Heart right ventricle (tissue), 16 donors: ENCODE data around the gene PAN3. TPM values are rescaled to one million over a fixed set of nuclear protein-coding genes. Genes with fewer than 3 reads are reported as not detected.

Experiments used
- ATAC-seq, 8 donors: fragments of 200-7000 bp; cut with Tn5 transposase; one replicate each; pipeline ENCODE4 v1.9.1; 2020; ENCODE audit warnings: mild to moderate bottlenecking in 8 of 8, moderate library complexity in 8 of 8, moderate number of reproducible peaks in 1 of 8
- DNase-seq, 2 donors: peaks; one replicate each; pipeline ENCODE4 v3.0.0-alpha.2; 2020
- H3K27ac ChIP-seq, 10 donors: fragments of 200-600 bp; sonication (generic) in 2 of 10; one replicate each; pipeline versions ENCODE4 v1.5.0 to v1.8.0; 2020 to 2022; ENCODE audit warnings: mild to moderate bottlenecking in 3 of 10
- H3K27me3 ChIP-seq, 7 donors: fragments of 200-600 bp; one replicate each; pipeline ENCODE4 v1.8.0; 2021 to 2022; ENCODE audit warnings: mild to moderate bottlenecking in 2 of 7
- H3K36me3 ChIP-seq, 9 donors: fragments of 200-600 bp; sonication (generic) in 1 of 9; one replicate each; pipeline versions ENCODE4 v1.5.0 to v1.8.0; 2020 to 2022; ENCODE audit warnings: mild to moderate bottlenecking in 2 of 9
- H3K4me1 ChIP-seq, 9 donors: fragments of 200-600 bp; sonication (generic) in 1 of 9; one replicate each; pipeline versions ENCODE4 v1.5.0 to v1.8.0; 2020 to 2022; ENCODE audit warnings: mild to moderate bottlenecking in 4 of 9
- H3K4me3 ChIP-seq, 10 donors: fragments of 200-600 bp; sonication (generic) in 2 of 10; one replicate each; pipeline versions ENCODE4 v1.5.0 to v1.8.0; 2020 to 2022; ENCODE audit warnings: mild to moderate bottlenecking in 7 of 10, moderate library complexity in 2 of 10
- H3K9me3 ChIP-seq, 11 donors: fragments of 200-600 bp in 10 of 11; sonication (generic) in 2 of 11; one replicate each; pipeline versions ENCODE4 v1.5.0 to v1.8.0; 2013 to 2022; ENCODE audit warnings: mild to moderate bottlenecking in 2 of 11, control low read depth in 1 of 11, moderate library complexity in 1 of 11
- CTCF ChIP-seq, 9 donors: fragments of 200-600 bp; sonication (generic) in 2 of 9; IDR thresholded peaks; one replicate each; pipeline versions ENCODE4 v1.5.0 to v1.8.0; 2021 to 2022; ENCODE audit warnings: antibody characterized with exemption in 9 of 9, mild to moderate bottlenecking in 5 of 9, moderate library complexity in 1 of 9
- WGBS, 2 donors: extraction: QIAGEN DNeasy Blood & Tissue Kit; methylation state at CpG; one replicate each; pipeline ENCODE4 v1.1.7; 2013; ENCODE audit warnings: inconsistent platforms in 1 of 2; 5-methylcytosine and 5-hydroxymethylcytosine counted together
- intact Hi-C, 10 donors: fragments of 100-400 bp; cut with DNase I; formaldehyde crosslinking; loops; one replicate each; pipeline versions ENCODE4 v1.11.1 to v1.14.2; 2022
- polyA plus RNA-seq, 2 donors: library from polyadenylated mRNA; stranded (reverse); fragments of 200-250 nt; gene quantifications; one replicate each; pipeline ENCODE4 v1.2.3, GENCODE V29; 2013
- total RNA-seq, 10 donors: library from RNA; stranded (reverse); fragmentation: NEBNext Ultra II Directional in 3 of 10; extraction: Animal tissue kit (Norgen Biotek cat#: 25700) in 3 of 10; gene quantifications; one replicate each; pipeline versions ENCODE4 v1.2.1 to v1.2.4, GENCODE V29; 2021 to 2023
- donor health status: Arrhythmogenic right ventricular cardiomyopathy.
- donor health status: ischemic (EF 13 %, LVEDD 7.1; RV severe dilation, severe dysfunction).
- donor health status: healthy with polysubstance abuse.
- donor health status: DM: no; HTN: yes; CAD: no.
- donor health status: DM: no; HTN: no; CAD: no.
- donor health status: ischemic (EF 25% LVEDD 6.9; RV normal size, moderate dysfunction).
- donor health status: ischemic (EF 25% LVEDD 5.7; RV mildly dilated, moderate dysfunction).
- donor health status: healthy.
- donor health status: DM: yes; HTN: yes; CAD: no.
- donor health status: Ischemic cardiomyopathy.
- donor health status: ischemic (EF 35%, LVEDD 5.7; RV mildly dilated, moderate dysfunction).
- donor health status: nonischemic (EF 11% LVEDD 7.7; RV severe dilation, severe dysfunction).
- donor health status: DM: yes; HTN: yes; CAD: no.
- donor health status: PGD.
- donor health status: ischemic (EF 29% LVEDD 5.4; RV normal size, mild dysfunction).
- donor health status: nonischemic (EF 23%, LVEDD 6.1; RV moderate dilation, normal function).

Gene PAN3
- total and polyA plus RNA-seq, 12 donors: 2.8 to 16.2 (median 10.8) TPM

GRCh38 chr13:28337166-28338005 lies 199.0 kb downstream of the PAN3 start:
- ATAC-seq (peak in 7 of 8 donors; percentile 27 to 54 (median 45)), DNase-seq (peak in 1 of 2 donors; percentile 27)
- peak overlapping the region in 9 of 10 donors; percentile 34 to 80 (median 43) for H3K27ac ChIP-seq
- peaks cover 11 to 72% (median 33%) of the 10 kb centered on the region in 9 donors for H3K4me1 ChIP-seq
- intact Hi-C loops: loop anchor here in 1 of 10 donors (2.0 kb wide), 1 partner anchor 21 kb away; no protein-coding TSS in a partner anchor
- WGBS, 2 donors: 38 to 46% methylated on average over 4 of the region's 4 CpGs
- H3K9me3 ChIP-seq: no peaks in the 10 kb centered on the region
- H3K36me3 ChIP-seq: peaks cover 0 to 59% (median 0%) of the 10 kb centered on the region in 9 donors
- H3K27me3 ChIP-seq: peaks cover 0 to 49% (median 0%) of the 10 kb centered on the region in 7 donors
- H3K4me3 ChIP-seq: no peak overlapping the region
- TF ChIP-seq CTCF (IDR thresholded peaks at IDR 0.05): no peak

- Histone ChIP-seq H3K9me3 (no peaks in the 10 kb centered on the region), H3K4me3 (no peak overlapping the region), H3K27ac (peak overlapping the region; percentile 3 to 80 (median 40)), H3K36me3 (peaks cover 0 to 55% (median 0%) of the 10 kb centered on the region in 9 donors), H3K27me3 (peaks cover 0 to 51% (median 0%) of the 10 kb centered on the region in 7 donors), H3K4me1 (peaks cover 11 to 66% (median 31%) of the 10 kb centered on the region in 9 donors)
- ATAC-seq: peak in 7 of 8 donors; percentile 40 to 73 (median 56)
- DNase-seq: peak in 1 of 2 donors; percentile 27
- 41 to 49% methylated on average over 4 of the region's 4 CpGs for WGBS, 2 donors
- TF ChIP-seq CTCF (IDR thresholded peaks at IDR 0.05): no peak
- intact Hi-C loops: loop anchor here in 1 of 10 donors (2.0 kb wide), 1 partner anchor 21 kb away; no protein-coding TSS in a partner anchor
Observed at GRCh38 chr13:28338006-28338574, 199.7 kb downstream of the PAN3 start.

GRCh38 chr13:28338742-28339141 lies 200.4 kb downstream of the PAN3 start:
- Histone ChIP-seq H3K27me3 (peaks cover 0 to 49% (median 0%) of the 10 kb centered on the region in 7 donors), H3K4me3 (no peak overlapping the region), H3K27ac (peak overlapping the region in 7 of 10 donors; percentile 3 to 80 (median 54)), H3K9me3 (no peaks in the 10 kb centered on the region), H3K36me3 (peaks cover 0 to 59% (median 0%) of the 10 kb centered on the region in 9 donors), H3K4me1 (peaks cover 11 to 60% (median 31%) of the 10 kb centered on the region in 9 donors)
- ATAC-seq: no peak
- WGBS, 2 donors: 75 to 78% methylated on average over 6 of the region's 6 CpGs
- intact Hi-C loops: loop anchor here in 1 of 10 donors (2.0 kb wide), 1 partner anchor 20 kb away; no protein-coding TSS in a partner anchor
- no peak for DNase-seq
- TF ChIP-seq CTCF (IDR thresholded peaks at IDR 0.05): no peak

- ATAC-seq (no peak), DNase-seq (no peak)
- no peak for TF ChIP-seq CTCF (IDR thresholded peaks at IDR 0.05)
- Histone ChIP-seq H3K27me3 (peaks cover 0 to 49% (median 0%) of the 10 kb centered on the region in 7 donors), H3K9me3 (no peaks in the 10 kb centered on the region), H3K27ac (peak overlapping the region in 2 of 10 donors; percentile 79 to 80), H3K4me1 (peaks cover 11 to 56% (median 31%) of the 10 kb centered on the region in 9 donors), H3K4me3 (no peak overlapping the region), H3K36me3 (peaks cover 0 to 60% (median 0%) of the 10 kb centered on the region in 9 donors)
- WGBS, 2 donors: 90 to 95% methylated on average over 2 of the region's 2 CpGs
- intact Hi-C loops: loop anchor here in 1 of 10 donors (2.0 kb wide), 1 partner anchor 19 kb away; no protein-coding TSS in a partner anchor
Observed at GRCh38 chr13:28339419-28339818, 201.1 kb downstream of the PAN3 start.
